ENCODE results near the gene PAPOLA. TPM values are rescaled to one million over a fixed set of nuclear protein-coding genes. Genes with fewer than 3 reads are reported as not detected.
"Not testable (repeated sequence)": the region's sequence is repeated elsewhere in the genome, so short reads cannot be mapped to it uniquely, and the experiment has no call there.

PAPOLA gene
- 100 to 1,000 TPM; 193 to 254 (median 210) TPM for polyA plus RNA-seq (ENCODE audit: insufficient read length in 3 of 3)
- long read RNA-seq, donor 1, full-length matches to known transcripts, result 48 of 86 reads
- long read RNA-seq, donor 1, partial matches to known transcripts, result 38 of 86 reads
- long read RNA-seq, donor 1, other reads (novel, unspliced or antisense), result 0 of 86 reads
- long read RNA-seq, donor 2, full-length matches to known transcripts, result 48 of 91 reads
- long read RNA-seq, donor 2, partial matches to known transcripts, result 43 of 91 reads
- long read RNA-seq, donor 2, other reads (novel, unspliced or antisense), result 0 of 91 reads
- long read RNA-seq, donor 3, full-length matches to known transcripts, result 50 of 80 reads
- long read RNA-seq, donor 3, partial matches to known transcripts, result 30 of 80 reads
- long read RNA-seq, donor 3, other reads (novel, unspliced or antisense), result 0 of 80 reads
- long read RNA-seq, donor 4, full-length matches to known transcripts, result 47 of 95 reads
- long read RNA-seq, donor 4, partial matches to known transcripts, result 48 of 95 reads
- long read RNA-seq, donor 4, other reads (novel, unspliced or antisense), result 0 of 95 reads
- long read RNA-seq, donor 5, full-length matches to known transcripts, result 30 of 45 reads
- long read RNA-seq, donor 5, partial matches to known transcripts, result 15 of 45 reads
- long read RNA-seq, donor 5, other reads (novel, unspliced or antisense), result 0 of 45 reads
- long read RNA-seq, donor 6, full-length matches to known transcripts, result 39 of 156 reads
- long read RNA-seq, donor 6, partial matches to known transcripts, result 117 of 156 reads
- long read RNA-seq, donor 6, other reads (novel, unspliced or antisense), result 0 of 156 reads
- long read RNA-seq, donor 7, full-length matches to known transcripts, result 45 of 89 reads
- long read RNA-seq, donor 7, partial matches to known transcripts, result 44 of 89 reads
- long read RNA-seq, donor 7, other reads (novel, unspliced or antisense), result 0 of 89 reads
- long read RNA-seq, donor 8, full-length matches to known transcripts, result 24 of 68 reads
- long read RNA-seq, donor 8, partial matches to known transcripts, result 44 of 68 reads
- long read RNA-seq, donor 8, other reads (novel, unspliced or antisense), result 0 of 68 reads
- long read RNA-seq, donor 9, full-length matches to known transcripts, result 45 of 159 reads
- long read RNA-seq, donor 9, partial matches to known transcripts, result 109 of 159 reads
- long read RNA-seq, donor 9, other reads (novel, unspliced or antisense), result 5 of 159 reads
- long read RNA-seq, donor 10, full-length matches to known transcripts, result 46 of 101 reads
- long read RNA-seq, donor 10, partial matches to known transcripts, result 55 of 101 reads
- long read RNA-seq, donor 10, other reads (novel, unspliced or antisense), result 0 of 101 reads
- long read RNA-seq, donor 11, full-length matches to known transcripts, result 26 of 53 reads
- long read RNA-seq, donor 11, partial matches to known transcripts, result 27 of 53 reads
- long read RNA-seq, donor 11, other reads (novel, unspliced or antisense), result 0 of 53 reads
- long read RNA-seq, donor 12, full-length matches to known transcripts, result 60 of 148 reads
- long read RNA-seq, donor 12, partial matches to known transcripts, result 88 of 148 reads
- long read RNA-seq, donor 12, other reads (novel, unspliced or antisense), result 0 of 148 reads
- long read RNA-seq, donor 13, full-length matches to known transcripts, result 29 of 46 reads
- long read RNA-seq, donor 13, partial matches to known transcripts, result 17 of 46 reads
- long read RNA-seq, donor 13, other reads (novel, unspliced or antisense), result 0 of 46 reads
- long read RNA-seq, donor 14, result 0 reads
- long read RNA-seq, donor 15, result 0 reads
- long read RNA-seq, donor 16, full-length matches to known transcripts, result 60 of 125 reads
- long read RNA-seq, donor 16, partial matches to known transcripts, result 65 of 125 reads
- long read RNA-seq, donor 16, other reads (novel, unspliced or antisense), result 0 of 125 reads

- DNase-seq, result peak; percentile 97
Observed at GRCh38 chr14:96501740-96502620, at the start of gene PAPOLA. PAPOLA (plus strand) TSS chr14:96502382; CDS start chr14:96502593, 211 bp downstream.

GRCh38 chr14:96452684-96453083, 49.5 kb upstream of the PAPOLA start:
- DNase-seq, result no peak

DNA sequence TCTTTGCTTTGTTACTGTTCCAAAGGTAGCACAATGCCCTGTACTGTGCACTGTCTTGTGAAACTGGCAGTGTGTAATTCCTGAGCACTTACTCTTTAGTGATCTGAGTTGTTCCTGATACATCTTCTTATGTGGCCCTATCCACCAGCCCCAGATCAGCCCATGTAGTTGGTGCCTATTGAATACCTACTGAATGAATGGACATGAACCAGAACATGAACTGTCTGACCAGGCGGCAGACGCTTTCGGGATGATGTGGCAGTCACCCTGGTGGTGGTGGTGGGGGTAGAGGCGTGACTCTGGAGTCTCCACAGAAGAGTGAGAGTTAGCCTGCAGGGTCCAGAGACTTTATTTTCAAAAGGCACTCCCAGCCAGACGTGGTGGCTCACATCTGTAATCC, 46.6 kb upstream of the PAPOLA start:
- DNase-seq, result no peak

DNA sequence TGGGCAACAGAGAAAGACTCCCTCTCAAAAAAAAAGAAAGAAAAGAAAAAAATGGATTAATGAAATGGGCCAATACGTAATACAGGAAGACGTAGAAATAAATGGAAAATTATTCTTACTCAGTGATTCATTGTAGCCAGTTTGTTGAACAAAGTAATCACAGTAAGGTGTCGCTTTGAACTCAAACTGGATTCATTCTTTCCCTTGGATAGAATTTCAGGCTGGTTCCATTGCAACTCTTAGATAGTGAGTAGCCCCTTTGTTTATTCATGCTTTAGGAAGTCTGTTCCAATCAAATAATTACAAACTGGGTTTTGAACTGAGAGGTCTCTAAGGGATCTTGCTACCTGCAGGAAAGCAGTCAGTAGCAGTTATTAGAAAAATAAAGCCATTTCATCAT, 42.3 kb upstream of the PAPOLA start:
- DNase-seq, result no peak

DNA sequence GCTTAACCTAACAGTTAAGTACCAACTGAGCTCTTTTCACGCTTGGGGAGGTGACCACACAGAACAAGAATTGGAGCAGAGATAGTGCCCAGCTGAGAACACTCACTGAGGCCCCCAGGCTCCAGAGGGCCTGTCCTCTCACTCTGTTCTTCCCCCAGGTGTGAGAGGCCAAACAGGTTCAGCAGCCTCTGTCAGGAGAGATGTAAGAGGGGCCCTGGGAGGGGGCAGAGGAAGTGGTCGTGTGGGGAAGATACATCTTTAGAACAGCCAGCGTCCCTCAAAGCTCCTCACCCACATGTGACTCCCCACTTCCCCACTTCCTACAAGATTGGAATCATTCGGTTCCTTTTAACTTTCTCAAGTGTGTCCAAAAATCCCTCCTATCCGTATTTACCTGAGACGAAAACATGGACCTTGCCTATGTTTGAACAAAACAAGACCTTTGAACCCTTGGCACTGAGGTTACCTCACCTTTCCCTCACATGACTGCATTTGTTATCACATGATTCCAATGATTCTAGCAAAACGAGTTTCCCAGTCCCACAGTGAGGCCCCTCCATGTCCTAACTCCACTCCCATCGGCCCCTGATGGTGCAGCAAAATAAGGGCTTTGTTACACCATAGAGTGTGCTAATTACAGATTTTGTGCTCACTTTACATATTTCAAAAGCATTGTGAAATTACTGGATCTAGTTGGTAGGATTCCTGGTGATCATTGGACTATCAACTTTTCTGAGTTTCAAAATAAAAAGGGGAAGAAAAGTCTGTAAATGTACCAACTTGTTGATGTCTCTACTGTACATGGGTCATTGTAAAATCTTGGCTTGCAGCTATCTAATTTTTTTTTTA, 40.0 kb upstream of the PAPOLA start:
- DNase-seq, result no peak

DNA sequence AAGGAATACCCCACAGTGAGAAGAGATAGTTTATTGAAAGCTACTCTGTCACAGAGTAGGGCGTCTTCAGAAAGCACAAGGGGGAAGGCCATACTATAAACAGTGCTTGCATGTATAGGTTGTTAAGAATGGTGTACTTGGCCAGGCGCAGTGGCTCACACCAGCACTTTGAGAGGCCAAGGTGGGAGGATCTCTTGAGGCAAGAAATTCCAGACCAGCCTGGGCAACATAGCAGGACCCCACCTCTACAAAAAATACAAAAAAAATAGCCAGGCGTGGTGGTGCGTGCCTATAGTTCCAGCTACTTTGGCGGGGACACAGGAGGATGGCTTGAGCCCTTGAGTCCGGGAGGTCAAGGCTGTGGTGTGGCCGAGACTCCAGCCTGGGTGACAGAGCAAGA, 38.0 kb upstream of the PAPOLA start:
- DNase-seq, result no peak

- DNase-seq, result no peak
Observed at GRCh38 chr14:96466918-96467317, 35.3 kb upstream of the PAPOLA start.

GRCh38 chr14:96470331-96470730, 31.9 kb upstream of the PAPOLA start:
- DNase-seq, result no peak

DNA sequence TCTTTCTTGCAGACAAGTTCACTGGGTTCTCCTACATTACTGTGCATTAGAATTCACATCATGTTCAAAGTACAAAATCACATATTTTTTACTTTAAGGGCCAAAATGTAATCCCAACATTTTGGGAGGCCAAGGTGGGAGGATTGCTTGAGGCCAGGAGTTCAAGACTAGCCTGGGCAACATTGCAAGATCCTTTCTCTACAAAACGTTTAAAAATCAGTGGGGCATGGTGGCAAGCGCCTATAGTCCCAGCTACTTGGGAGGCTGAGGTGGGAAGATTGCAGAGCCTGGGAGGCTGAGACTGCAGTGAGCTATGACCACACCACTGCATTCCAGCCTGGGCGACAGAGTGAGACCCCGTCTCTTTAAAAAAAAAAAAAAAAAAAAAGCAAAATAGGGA, 31.2 kb upstream of the PAPOLA start:
- not testable (repeated sequence) for DNase-seq

DNA sequence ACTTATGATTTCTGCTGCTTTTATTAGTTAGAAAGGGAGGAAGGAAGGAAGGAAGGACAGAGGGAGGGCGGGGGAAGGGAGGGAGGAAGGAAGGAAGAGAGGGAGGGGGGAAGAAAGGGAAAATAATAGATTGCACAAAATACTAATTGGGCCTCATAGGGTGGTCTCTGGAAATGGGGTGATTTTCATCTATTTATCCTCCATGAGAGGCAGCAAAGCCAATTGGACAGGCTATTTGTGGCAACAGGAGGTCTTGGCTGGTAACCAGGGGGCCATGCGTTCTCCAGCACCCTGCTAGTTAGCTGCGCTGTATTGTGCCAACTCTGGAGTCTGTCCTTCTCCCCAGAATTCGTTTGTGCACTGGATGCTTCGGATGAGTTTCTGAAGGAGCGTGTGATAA, 24.1 kb upstream of the PAPOLA start:
- DNase-seq, result no peak

- DNase-seq, result no peak
Observed at GRCh38 chr14:96479435-96480146, 22.6 kb upstream of the PAPOLA start.

DNA sequence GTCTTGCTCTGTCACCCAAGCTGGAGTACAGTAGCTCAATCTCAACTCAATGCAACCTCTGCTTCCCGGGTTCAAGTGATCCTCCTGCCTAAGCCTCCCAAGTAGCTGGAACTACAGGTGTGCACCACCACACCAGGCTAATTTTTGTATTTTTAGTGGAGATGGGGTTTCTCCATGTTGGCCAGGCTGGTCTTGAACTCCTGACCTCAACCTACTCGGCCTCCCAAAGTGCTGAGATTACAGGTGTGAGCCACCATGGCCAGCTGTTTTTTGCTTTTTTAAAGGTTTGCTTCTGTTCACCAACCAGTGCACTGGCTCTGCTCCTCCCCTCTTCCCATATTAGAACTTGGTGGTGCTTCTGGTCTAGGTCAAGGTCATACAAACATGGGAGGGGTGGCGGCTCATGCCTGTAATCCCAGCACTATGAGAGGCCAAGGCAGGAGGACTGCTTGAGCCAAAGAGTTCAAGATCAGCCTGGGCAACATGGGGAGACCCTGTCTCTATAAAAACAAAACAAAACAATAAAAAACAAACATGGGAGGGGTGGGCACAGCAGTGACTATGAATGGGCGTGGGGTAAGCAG, 20.4 kb upstream of the PAPOLA start:
- DNase-seq, result no peak

- no peak for DNase-seq
Observed at GRCh38 chr14:96482986-96483385, 19.2 kb upstream of the PAPOLA start.

GRCh38 chr14:96484399-96484798, 17.8 kb upstream of the PAPOLA start:
- no peak for DNase-seq

GRCh38 chr14:96486705-96487104, 15.5 kb upstream of the PAPOLA start:
- DNase-seq, result no peak

DNA sequence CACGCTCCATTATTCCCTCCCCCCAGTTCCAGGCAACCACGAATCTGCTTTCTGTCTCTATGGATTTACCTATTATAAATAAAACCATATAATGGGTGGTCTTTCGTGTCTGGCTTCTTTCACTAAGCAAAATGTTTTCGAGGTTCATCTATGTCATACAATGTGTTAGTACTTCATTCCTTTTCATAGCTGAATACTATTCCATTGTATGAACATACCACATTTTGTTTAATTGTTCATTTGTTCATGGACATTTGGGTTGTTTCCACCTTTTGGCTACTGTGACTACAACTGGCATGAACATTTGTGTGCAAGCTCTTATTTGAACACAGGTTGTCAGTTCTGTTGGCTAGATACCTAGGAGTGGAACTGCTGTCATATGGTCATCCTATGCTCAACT, 12.9 kb upstream of the PAPOLA start:
- no peak for DNase-seq

DNA sequence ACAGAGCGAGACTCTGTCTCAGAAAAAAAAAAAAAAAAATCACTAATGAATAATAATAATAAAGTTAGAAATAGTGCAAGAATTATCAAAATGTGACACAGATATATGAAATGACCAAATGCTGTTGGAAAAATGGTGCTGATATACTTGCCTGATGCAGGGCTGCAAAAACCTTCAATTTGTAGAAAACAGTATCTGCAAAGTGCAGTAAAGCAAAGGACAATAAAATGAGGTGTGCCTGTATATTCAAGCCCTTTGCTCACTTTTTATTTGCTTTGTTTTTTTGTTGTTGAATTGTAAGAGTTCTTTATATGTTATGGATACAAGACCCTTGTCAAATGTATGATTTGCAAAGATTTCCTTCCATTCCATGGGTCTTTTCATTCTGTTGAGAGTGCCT, 9.0 kb upstream of the PAPOLA start:
- no peak for DNase-seq

DNA sequence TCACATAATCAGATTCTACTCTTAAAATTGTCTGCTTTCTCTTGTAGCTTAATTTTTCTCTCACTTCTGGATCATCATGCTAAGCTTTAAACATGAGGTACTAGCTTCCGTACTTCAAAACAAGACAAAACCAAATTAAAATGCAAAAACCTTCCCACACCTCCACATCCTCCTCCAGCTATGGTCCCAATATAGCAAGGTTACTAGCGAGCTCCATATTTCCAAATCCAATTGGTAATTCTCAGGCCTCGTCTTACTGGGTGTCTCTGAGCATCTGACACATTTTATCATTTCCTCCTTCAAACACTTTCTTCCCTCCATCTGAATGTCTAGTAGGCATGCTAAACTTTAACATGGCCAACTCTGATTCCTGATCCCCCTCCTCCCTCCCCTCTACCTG, 7.9 kb upstream of the PAPOLA start:
- no peak for DNase-seq
